Measurements from ENCODE around the gene PTPRH. TPM values are rescaled to one million over a fixed set of nuclear protein-coding genes. Genes with fewer than 3 reads are reported as not detected.
A peak's percentile ranks its signal among the peaks of the same experiment; 100 is the strongest.

The PTPRH gene
- total and polyA plus RNA-seq, 9 of the 15 experiments (the other 6 are each of a cell fraction or from before 2014, with no cell fraction given), result 0.87 to 34.3 (median 22.7) TPM

- TF ChIP-seq MYC (IDR thresholded peaks at IDR 0.05; ENCODE audit: low read depth, low read length), result peak; percentile 38
- no peak; the same call in 1 of the 2 replicates for TF ChIP-seq MYC (CRISPR knock-in tag; IDR thresholded peaks at IDR 0.05; ENCODE audit: borderline replicate concordance, low read depth)
- no peak for TF ChIP-seq ZNF23 (CRISPR knock-in tag; IDR thresholded peaks at IDR 0.05)
- TF ChIP-seq CTBP1 (IDR thresholded peaks at IDR 0.05; ENCODE audit: borderline replicate concordance), result peak; percentile 84
- TF ChIP-seq NR2C1 (IDR thresholded peaks at IDR 0.05), result no peak
- peak; percentile 37; the same call in 1 of the 2 replicates for TF ChIP-seq NR2C1 (tag; IDR thresholded peaks at IDR 0.05)
- TF ChIP-seq PML (IDR thresholded peaks at IDR 0.05; ENCODE audit: low read length), result peak; percentile 71
- TF ChIP-seq, protein P1, sequence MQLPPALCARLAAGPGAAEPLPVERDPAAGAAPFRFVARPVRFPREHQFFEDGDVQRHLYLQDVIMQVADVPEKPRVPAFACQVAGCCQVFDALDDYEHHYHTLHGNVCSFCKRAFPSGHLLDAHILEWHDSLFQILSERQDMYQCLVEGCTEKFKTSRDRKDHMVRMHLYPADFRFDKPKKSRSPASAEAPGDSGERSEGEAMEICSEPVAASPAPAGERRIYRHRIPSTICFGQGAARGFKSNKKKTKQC (CRISPR knock-in tag; IDR thresholded peaks at IDR 0.05), result no peak
- TF ChIP-seq, protein P2, sequence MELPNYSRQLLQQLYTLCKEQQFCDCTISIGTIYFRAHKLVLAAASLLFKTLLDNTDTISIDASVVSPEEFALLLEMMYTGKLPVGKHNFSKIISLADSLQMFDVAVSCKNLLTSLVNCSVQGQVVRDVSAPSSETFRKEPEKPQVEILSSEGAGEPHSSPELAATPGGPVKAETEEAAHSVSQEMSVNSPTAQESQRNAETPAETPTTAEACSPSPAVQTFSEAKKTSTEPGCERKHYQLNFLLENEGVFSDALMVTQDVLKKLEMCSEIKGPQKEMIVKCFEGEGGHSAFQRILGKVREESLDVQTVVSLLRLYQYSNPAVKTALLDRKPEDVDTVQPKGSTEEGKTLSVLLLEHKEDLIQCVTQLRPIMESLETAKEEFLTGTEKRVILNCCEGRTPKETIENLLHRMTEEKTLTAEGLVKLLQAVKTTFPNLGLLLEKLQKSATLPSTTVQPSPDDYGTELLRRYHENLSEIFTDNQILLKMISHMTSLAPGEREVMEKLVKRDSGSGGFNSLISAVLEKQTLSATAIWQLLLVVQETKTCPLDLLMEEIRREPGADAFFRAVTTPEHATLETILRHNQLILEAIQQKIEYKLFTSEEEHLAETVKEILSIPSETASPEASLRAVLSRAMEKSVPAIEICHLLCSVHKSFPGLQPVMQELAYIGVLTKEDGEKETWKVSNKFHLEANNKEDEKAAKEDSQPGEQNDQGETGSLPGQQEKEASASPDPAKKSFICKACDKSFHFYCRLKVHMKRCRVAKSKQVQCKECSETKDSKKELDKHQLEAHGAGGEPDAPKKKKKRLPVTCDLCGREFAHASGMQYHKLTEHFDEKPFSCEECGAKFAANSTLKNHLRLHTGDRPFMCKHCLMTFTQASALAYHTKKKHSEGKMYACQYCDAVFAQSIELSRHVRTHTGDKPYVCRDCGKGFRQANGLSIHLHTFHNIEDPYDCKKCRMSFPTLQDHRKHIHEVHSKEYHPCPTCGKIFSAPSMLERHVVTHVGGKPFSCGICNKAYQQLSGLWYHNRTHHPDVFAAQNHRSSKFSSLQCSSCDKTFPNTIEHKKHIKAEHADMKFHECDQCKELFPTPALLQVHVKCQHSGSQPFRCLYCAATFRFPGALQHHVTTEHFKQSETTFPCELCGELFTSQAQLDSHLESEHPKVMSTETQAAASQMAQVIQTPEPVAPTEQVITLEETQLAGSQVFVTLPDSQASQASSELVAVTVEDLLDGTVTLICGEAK (IDR thresholded peaks at IDR 0.05), result peak; percentile 26; the same call in 1 of the 2 replicates
- TF ChIP-seq, protein P2 (CRISPR knock-in tag; IDR thresholded peaks at IDR 0.05), result no peak
- TF ChIP-seq, protein P3, sequence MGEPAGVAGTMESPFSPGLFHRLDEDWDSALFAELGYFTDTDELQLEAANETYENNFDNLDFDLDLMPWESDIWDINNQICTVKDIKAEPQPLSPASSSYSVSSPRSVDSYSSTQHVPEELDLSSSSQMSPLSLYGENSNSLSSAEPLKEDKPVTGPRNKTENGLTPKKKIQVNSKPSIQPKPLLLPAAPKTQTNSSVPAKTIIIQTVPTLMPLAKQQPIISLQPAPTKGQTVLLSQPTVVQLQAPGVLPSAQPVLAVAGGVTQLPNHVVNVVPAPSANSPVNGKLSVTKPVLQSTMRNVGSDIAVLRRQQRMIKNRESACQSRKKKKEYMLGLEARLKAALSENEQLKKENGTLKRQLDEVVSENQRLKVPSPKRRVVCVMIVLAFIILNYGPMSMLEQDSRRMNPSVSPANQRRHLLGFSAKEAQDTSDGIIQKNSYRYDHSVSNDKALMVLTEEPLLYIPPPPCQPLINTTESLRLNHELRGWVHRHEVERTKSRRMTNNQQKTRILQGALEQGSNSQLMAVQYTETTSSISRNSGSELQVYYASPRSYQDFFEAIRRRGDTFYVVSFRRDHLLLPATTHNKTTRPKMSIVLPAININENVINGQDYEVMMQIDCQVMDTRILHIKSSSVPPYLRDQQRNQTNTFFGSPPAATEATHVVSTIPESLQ (CRISPR knock-in tag; IDR thresholded peaks at IDR 0.05), result no peak; the same call in 1 of the 2 replicates
- TF ChIP-seq ZNF134 (CRISPR knock-in tag; conservative IDR thresholded peaks at IDR 0.05), result no peak
- TF ChIP-seq RBFOX2 (IDR thresholded peaks at IDR 0.05; ENCODE audit: low read depth, low read length), result peak; percentile 86
- no peak for TF ChIP-seq ZSCAN29 (IDR thresholded peaks at IDR 0.05)
- no peak; the same call in 1 of the 2 replicates for TF ChIP-seq TRIM28 (IDR thresholded peaks at IDR 0.05)
- TF ChIP-seq MYBL2 (IDR thresholded peaks at IDR 0.05; ENCODE audit: low read depth), result no peak
- TF ChIP-seq MYBL2 (CRISPR knock-in tag; IDR thresholded peaks at IDR 0.05; ENCODE audit: borderline replicate concordance), result no peak
- no peak for TF ChIP-seq ZBTB1 (CRISPR knock-in tag; IDR thresholded peaks at IDR 0.05; ENCODE audit: borderline replicate concordance, low read depth)
Measured at GRCh38 chr19:55158848-55159749, 50.2 kb downstream of the PTPRH start (continued).

All from K562 (cell line).